Left ventricle myocardium superior (tissue), 1 donor: Measurements from ENCODE around the gene CHN2. TPM values are rescaled to one million over a fixed set of nuclear protein-coding genes. Genes with fewer than 3 reads are reported as not detected.
A peak's percentile ranks its signal among the peaks of the same experiment; 100 is the strongest.

Experiments
- ATAC-seq: fragments of 200-7000 bp; cut with Tn5 transposase; one replicate; pipeline ENCODE4 v1.9.1; 2020; ENCODE audit warnings: mild to moderate bottlenecking, moderate library complexity
- DNase-seq: peaks from one replicate; pipeline ENCODE4 v3.0.0-alpha.2; 2020
- intact Hi-C: fragments of 100-400 bp; cut with micrococcal nuclease; formaldehyde crosslinking; loops from one replicate; pipeline ENCODE4 v1.11.0; 2022
- total RNA-seq: library from RNA; stranded (reverse); fragmentation: NEBNext Ultra II Directional; extraction: Animal tissue kit (Norgen Biotek cat#: 25700); gene quantifications from one replicate; pipeline ENCODE4 v1.2.1, GENCODE V29; 2021
- donor health status: DM: no; HTN: yes; CAD: no; lungs with severe emphysema.

The CHN2 gene
- total RNA-seq, 1 donor from 2014 or later: 32.2 TPM

DNA sequence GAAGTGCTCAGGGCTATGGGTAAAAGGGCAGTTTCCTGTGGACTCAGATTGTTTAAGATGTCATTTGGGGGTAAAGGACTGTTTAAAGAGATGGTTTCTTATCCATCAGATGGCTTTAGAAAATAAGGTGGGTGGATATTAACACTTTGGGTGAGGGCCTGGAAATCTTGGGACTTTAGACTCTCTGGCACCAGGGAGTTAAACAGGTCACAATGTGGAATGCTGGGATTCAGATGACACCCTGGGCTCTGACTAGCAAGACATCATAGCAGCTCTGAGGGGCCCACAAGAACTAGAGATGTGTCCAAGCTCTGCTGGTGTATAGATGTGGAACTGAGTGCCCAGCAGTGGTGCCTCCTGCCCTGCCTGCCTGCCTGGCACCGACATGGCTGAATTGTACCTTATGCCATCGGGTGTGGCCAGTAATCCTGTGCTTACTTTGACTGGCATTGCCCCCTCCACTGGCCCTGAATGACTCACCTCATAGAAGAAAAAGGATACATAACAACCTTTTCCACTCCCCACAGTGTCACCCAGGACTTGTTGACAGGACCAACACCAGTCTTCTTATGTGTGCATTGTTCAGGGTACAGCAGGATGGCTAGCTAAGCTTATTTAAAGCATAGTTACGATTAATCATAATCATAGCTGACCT, 269.1 kb downstream of the CHN2 start:
- intact Hi-C loops: no loop called here
- peak; percentile 86 for ATAC-seq
- peak; percentile 25 for DNase-seq

DNA sequence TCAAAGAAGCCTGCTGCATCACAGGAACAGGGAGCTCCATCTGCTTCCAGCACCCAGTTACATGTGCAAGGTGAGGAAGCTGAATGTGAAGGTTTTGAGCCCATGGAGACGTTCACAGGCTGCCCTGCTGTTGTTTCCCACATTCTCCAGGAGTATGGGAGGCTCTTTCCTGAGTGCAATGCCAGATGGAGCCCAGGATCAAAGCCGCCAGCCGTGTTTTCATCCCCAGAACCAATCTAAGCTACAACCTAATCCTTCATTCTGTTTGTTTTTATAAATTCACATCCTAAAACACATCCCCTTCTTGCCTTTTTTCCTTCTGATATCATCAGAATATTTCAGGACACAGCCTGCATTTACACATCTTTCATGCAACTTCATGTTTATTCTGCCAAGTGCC, 270.2 kb downstream of the CHN2 start:
- intact Hi-C loops: no loop called here
- DNase-seq (no peak), ATAC-seq (no peak)

DNA sequence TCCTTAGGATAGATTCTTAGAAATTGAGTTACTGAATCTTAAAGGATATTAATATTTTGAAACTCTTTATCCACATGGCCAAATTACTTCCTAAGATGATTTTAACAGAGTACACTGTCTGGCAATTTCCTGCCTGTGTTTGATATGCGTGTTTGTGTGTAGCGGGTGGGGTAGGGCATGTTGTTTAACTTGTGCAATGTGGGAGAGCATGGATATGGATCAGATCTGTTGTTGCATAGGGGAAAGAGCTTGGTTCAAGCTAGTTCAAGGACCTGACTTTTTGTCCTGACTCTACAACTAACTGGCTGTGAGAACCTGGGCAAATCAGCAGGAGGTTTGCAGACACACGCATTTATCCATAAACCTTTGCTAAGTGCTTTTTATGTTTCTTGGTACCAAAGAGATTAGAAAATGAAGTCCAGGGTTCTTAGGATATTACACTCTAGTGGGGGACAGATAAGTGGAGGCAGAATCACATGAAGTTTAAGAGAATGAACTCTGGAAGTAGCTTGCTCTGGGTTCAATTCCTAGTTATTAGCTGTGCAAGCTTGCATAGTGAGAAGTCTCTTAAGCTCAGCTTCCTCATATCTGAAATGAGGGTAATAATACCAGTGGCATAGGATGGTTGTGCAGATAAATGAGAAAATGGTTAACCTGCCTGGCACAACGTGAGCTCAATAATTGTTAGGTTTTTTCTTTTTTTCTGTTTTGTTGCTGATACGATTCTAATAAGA, 272.8 kb downstream of the CHN2 start:
- no peak for ATAC-seq
- DNase-seq: no peak
- intact Hi-C loops: no loop called here

DNA sequence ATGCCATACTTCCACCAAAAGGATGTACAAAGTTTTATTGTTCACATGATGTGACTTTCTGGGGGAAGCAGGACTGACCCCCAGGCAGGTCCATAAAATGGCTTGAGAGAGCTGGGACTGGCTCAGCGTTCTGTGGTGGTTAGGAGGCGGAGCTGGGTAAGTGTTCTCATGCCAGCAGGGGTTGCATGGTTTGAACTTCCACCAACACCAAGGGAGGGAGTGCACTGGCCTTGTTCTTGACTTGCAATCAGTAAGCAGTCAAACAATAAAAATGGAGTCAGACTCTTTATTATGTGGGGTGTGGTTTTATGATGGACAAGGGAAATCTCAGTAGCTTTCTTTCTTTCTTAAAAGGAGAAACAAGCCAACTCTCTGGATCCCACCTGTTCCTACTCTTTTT, 273.6 kb downstream of the CHN2 start:
- DNase-seq: no peak
- no peak for ATAC-seq
- intact Hi-C loops: no loop called here

DNA sequence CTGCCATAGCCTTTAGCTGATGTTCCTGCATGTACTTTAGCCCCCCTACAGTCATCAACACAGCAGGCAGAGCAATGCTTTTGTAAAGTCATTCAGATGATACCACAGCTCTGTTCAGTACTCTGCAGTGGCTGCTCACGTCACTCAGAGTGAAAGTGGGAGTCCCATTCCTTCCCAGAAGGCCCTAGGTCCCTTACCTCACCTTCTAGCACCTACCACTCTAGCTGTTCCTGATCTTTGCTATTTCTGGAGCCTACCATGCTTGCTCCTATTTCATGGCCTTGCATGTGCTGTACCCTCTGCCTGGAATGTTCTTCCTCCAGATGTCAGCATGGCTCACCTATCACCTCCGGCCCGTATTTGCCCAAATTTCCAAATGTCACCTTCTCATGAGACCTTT, 274.7 kb downstream of the CHN2 start:
- intact Hi-C loops: no loop called here
- peak; percentile 62 for ATAC-seq
- no peak for DNase-seq

DNA sequence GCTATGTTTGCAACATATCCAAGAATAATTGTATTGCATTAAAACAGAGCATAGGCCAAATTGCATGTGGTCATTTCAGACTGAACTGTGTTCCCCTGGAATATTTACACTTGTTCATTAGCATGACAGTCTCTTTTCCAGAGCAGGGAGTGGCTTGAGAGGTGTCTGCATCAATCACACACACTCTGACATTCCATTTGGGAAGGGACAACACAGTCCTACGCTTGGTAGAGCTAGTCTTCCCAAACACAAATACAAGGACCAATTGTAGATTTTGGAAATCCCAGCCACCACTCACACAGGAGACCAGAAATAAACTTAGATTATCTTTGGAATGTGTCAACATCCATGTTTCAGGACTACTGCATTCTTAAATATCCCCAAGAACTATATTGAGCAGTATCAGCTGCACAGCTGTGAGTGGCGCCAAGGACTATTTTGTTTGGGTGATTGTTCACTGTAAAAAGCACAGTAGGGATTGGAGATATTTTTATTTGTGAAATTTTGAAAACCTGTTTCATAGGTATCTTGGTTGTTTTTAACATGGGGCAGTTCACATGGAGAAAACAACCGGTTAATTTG, 275.5 kb downstream of the CHN2 start:
- peak; percentile 72 for ATAC-seq

DNA sequence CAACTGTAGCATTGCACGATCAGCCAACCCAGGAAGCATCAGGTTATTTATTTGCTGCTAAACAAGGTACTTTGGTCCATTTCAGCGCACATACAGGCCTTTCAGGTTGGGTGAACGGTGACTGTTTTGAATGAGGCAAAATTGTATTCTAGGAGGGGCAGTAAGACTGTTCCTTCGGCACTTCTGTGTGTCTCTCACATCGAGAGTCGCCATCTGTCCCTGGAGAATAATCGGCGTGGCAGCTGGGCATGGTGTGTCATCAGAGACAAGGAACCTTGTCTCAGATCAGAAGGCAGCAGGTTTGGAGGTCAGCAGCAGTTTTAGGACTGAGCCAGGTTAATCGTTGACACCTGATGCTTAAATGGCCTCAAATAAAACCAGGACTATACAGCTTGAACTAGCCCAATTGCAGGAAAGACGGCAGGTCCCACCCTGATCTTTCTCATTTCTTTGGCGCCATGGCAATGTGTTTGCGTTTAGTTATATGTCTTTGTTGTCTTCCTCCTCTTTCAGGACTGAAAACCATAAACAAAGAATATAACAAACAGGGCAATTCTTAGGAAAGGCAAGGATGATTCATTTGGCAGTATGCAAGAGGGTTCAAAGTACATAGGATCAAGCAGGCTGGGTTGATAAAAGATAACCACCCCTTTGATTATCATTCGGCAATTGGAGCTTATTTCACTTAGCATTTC, 277.0 kb downstream of the CHN2 start:
- intact Hi-C loops: no loop called here
- no peak for ATAC-seq

More for the DNA sequence above, 275.5 kb downstream of the CHN2 start:
- intact Hi-C loops: no loop called here
- DNase-seq: no peak

DNA sequence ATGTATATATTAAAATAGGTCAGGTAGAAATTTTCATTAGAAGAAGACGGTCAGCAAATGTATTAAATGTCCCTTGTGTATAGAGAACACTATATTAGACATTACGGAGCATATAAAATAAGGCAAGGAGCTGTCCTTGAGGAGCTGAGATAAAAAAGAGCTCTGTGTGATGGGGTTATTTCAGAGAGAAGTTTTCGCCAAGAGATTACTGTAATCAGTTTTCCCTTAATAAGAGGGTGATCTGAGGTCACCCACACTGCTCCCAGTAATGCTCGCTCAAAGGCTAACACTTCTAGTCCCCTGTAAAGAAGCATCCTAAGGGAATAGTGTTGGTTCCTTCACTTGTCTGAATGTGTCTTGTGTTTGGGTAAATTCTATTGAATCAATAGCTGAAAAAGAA, 282.3 kb downstream of the CHN2 start:
- ATAC-seq (no peak), DNase-seq (no peak)
- intact Hi-C loops: no loop called here

More for the DNA sequence above, 277.0 kb downstream of the CHN2 start:
- DNase-seq: no peak

DNA sequence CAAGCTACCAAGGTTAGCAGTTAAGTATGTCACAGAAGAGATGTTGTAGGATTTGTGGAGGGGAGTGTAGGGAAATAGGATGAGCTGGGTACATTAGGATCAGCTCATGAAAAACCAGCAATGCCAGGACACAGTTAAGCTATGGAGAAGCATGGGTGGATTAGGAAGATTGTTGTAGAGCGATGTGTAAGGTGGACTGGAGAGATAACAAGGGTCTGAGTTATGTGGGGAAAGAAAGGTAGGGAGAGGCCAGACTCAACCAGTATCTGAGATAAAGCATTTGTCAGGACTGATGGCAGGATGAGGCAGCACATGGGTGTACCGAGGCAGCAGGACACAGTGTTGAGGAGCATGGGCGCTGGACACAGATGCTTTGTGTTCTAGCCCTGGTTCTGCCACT, 283.7 kb downstream of the CHN2 start:
- intact Hi-C loops: no loop called here
- DNase-seq: no peak
- ATAC-seq: no peak

DNA sequence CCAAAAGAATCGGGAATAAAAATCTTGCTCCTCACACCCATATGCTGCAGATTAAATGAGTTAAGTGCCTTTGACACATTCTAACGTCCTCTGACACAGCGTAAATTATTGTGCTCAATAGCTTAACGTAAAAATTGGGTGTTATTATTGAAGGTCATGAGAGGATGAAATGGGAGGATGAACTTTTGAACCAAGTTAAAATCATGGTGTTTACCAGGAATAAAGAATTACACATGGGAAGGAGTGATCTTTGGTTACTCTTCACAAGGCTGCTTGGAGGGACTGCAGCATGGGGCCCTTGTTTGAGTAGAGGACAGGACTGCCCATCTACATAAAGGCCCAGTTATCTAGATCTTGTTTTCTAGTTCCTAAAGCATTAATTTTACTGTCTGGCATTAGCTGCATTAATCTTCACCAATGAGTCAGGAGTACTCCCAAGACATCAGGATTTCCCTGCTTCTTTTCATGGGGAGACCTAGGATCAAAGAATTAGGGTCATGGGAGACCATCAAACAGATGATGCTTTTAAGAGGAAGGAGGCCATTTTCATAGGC, 284.2 kb downstream of the CHN2 start:
- ATAC-seq (no peak), DNase-seq (no peak)
- intact Hi-C loops: no loop called here

DNA sequence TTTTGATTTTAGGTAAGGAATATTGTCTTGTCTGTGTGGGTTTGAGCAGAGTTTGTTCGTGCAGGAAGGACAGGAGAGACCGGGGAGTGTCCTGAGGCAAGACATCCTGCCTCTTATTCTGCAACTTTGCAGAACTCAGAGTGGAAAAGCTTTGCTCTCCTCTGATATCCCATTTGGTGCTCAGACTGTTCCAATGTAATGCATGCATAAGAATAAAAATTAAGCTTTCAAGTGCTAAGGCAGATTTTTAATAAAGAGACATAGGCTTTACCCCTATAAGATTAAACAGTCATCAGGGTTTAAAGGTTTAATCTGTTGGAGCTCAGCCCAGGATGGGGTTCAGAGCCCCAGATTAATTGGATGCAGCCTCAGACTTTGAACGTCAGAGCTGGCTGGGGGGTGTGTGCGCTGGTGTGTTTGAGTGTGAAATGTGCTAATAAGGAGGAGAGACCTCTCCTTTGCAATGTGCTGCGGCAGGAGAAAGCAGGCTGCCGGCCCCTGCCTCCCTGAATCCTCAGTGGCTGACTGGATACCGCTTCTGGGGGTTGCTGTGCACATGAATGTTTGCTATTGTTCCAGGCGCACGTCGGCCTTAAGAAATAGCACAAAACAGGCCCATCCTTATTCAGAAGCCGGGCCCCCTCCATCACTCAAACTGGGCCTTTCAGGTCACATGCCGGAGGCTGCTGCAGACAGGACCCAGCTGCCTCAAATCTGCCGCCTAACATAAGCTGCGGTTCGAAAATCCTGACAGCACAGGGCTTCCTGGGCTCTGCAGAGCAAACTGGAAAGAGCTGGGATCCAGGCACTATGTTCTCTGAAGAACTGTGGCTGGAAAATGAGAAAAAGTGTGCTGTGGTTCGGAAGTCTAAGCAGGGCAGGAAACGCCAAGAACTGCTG, 285.0 kb downstream of the CHN2 start:
- ATAC-seq (peak; percentile 60), DNase-seq (peak; percentile 50)
- intact Hi-C loops: no loop called here

DNA sequence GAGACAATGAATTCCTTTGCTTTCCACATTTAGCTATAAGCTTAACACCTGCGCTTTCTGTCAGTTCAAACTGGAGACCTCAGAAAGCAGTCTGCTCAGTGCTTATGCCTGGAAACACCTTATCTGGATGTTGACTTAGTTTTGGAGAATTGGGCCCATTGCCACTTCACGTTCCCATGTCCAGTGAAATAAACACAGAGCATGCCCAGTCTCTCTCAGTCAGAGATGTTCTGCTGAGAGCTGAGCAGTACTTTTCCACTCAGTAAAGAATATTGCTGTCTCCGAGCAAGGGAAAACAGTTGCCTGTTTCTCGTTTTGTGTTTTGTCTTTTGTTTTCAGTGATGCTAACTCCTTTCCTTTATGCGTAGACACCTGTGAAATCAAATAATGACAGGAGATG, 285.9 kb downstream of the CHN2 start:
- ATAC-seq (peak; percentile 86), DNase-seq (no peak)
- intact Hi-C loops: no loop called here

DNA sequence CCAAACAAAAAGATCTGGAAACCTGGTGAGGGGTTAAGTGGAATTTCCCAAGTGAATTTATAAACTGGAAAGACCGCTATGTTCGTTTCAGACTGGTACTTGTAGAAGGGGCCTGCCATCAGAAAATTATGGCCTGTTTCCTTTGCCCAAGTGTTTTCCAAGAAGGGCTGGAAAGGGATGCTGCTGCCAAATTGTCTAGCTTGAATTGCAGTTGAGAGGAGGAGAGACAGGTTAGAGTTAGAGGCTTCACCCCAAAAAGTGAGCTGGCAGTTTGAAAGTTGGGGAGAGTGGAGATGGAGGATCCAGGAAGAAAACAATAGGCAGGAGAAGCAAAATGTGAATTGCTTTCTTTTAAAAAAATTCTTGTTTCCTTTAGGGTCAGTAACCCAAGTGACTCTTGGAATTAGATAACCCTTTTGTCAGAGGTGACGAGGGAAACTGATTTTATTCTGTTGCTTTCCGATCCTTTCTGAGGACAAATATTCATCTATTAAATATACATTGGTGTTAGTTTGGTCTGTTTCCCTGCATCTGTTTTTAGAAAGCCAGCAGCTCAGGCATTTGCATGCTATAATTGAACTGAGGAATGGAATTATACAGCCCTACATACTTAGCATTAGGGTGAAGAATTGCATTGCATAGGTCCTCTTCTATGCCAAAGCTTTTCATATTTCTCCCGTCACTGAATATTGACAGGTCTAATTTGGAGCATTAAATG, 286.5 kb downstream of the CHN2 start:
- intact Hi-C loops: no loop called here
- ATAC-seq: peak; percentile 17
- no peak for DNase-seq

DNA sequence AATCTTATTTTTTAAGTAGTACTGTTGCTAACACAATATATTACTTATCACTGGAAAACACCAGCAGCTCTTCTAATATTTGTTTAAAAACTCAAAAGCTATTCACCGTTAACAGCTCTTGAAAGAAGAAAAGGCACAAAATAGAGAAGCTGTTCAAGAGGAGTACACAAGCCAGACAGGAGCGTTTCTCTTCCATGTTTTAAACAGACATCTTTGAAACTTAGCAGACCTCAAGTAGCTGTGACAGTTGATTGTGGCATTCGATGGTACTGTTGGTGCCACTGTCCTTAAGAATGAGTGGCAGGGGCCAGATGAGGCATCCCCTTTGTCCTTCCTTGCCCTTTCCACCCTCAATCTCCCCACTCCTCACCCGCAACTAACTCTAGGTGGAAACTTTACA, 287.5 kb downstream of the CHN2 start:
- ATAC-seq (no peak), DNase-seq (no peak)
- intact Hi-C loops: no loop called here

DNA sequence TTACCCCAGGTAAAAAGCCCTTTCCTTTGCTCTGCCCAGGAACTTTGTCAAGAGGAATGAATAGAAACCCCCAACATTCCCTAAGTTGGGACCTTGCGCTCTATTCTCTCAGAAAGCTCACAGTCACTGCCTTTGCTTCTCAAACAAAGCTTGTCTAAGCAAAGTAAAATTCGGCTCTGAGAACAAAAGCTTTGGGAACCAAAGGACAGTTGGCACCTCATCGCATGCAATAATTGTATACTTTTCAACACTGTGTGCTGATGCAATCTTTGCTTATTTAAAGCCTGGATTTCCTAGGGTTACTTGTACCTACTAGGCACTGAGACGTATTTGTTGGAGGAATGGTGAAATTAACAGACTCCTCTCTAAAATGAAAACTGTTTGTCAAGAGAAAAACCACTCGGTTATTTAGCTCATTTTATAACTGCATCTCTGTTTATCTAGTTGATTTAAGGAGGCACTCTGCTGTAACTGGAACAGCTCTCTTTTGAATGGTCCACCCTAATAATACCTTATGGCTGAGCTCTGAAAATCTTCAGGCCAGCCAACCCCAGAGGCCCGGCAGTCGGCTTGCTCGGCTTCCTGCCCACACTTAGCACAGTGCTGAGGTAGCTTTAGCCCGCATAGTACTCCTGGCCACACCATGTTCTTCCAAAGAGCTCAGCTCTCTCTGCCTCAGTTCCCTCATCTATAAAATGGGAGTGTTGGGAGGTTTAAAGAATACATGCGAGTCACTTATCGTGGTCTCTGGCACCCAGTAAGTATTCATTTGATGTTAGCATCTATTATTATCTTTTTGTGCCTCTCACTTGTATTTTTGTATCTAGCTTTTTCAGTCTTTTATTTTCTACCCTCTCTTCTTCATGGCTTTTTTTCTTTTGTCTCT, 288.9 kb downstream of the CHN2 start:
- DNase-seq (peak; percentile 49), ATAC-seq (no peak)
- intact Hi-C loops: no loop called here

DNA sequence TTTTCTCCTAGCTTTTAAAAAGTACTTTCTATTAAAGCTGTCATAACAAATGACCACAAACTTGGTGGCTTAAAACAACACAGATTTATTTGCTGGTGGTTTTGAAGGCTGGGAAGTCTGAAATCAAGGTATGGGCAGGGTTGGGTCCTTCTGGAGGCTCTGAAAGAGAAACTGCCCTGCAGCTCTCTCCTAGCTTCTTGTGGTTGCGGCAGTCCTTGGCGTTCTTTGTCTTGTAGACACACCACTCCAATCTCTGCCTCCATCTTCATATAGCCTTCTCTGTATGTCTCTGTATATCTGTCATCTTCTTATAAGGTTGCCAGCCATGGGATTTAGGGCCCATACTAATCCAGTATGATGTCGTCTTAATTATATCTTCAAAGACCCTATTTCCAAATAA, 289.7 kb downstream of the CHN2 start:
- DNase-seq (no peak), ATAC-seq (no peak)
- intact Hi-C loops: no loop called here
